C1 segment of cervical spinal cord (tissue), 14 donors: ENCODE data around the gene OTOF.

Experiments
- DNase-seq, 14 donors: peaks; one replicate each; lab custom pipeline; 2025; lab: John Stamatoyannopoulos, UW

The OTOF gene

DNA sequence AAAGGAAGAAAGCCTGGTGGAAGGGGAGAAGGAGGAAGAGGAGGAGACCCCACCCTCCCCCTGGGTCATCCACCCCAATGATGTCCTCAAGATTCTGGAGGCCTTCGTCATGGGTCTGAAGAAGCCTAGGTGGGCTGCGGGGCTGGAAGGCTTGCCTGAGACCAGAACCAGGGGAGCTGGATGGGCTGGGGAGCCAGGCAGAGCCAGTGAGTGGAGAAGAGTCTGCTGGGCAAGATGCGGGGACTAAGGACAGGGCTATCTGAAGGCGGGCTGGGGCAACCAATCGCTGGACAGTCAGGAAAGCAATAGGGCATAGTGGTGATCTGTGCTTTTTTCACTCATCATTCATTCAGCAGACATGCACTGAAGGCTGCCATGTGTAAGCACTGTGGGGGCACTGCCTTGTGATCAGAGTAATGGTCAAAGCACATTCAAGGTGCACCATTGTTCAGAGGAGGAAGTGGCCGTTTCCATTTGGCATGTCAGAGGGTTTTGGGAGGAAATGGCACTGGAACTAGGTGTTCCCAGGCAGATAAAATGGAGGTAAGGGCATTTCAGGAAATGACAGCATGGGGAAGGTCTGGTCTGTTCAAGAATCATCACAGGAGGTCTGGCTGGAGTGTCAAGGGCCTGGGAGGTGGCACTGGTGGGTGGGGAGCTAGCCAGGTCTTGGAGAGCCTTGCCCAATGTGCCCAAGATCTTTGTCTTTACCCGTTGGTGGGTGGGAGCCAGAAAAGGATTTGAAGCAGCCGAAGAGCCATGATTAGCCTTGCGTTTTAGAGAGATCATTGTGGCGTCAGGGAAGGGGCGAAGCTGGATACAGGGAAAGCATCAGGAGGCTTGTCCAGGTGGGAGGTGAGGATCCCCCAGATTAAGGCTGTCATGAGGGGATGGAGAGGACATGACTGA, 24.2 kb downstream of the OTOF start:
- no peak for DNase-seq

DNA sequence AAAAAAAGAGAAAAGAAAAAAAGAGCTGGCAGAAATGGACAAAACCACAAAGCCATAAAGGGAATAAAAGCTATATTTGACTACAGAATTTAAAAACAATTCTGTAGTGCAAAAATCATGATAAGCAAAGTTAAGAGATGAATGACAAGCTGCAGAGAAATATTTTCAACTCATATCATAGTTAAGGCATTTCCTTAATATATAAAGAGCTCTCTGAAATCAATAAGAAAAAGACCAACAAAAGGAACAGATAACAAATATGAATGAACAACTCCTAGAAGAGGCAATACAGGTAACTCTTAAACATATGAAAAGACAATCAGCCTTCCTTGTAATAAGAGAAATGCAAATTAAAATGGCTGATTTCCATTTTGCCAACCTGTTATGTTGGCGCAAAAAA, 26.2 kb downstream of the OTOF start:
- no peak for DNase-seq

DNA sequence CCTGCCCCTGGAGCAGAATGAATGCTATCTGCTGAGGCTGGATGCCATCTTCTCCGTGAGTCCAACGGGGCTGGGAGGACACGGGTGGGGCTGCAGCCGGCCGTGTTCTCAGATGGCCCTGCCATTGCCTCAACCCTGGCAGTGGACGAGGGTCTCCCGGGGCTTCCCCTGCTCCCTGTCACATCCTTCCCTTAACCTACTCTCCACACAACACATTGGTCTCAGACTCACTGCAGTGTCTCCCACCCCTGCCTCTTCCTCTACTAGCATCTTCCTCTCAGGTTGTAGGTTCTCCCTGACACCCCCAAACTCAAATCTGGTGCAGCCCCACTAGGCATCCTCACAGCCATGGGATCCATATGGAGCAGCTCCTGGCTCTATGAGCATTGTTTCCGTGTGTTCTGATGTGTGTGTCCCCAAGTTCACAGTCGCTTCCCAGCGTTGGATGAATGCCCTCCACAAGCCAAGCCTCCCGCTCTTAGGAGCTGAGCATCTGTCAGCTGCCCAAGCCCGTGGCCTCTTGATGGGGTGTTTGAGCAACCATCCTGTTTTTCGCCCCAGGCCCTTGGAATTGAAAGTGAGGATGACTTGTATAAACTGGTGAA, 27.8 kb downstream of the OTOF start:
- DNase-seq, result no peak

DNA sequence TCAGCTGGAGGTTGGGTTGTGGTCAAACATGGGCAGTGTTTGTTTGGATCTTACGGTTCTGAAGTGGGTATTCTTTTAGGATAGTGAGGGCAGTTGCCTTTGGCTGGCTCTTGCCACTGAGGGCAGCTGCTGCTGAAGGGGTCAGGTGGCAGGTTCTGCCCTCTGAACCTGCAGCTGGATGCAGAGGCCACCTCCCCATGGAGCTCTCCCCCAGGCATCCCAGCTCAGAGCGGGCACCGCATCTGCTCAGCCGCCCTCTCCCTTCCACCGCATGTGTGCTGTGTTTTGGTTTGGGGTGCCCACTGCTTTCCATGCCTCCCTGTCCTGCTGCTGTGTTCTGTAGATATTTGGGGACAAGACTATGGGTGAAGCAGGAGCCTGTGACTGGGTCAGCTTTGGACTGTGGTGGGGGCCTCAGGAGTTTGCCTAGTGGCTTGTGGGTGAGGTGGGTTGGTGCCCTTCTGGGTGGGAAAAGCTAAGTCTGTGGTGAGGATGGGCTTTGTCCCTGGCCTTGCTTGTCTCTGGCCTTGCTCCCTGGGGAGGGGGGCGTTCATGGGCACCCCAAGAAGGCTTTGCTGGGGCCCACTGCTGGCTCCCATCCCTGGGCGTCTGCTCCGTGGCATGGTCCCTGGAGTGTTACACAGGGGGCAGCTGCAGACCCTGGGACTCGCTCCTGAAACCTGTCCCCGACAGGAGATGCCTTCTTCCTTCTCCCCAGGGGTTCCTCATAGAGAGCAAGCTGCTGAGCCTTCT, 28.5 kb downstream of the OTOF start:
- DNase-seq, result no peak

DNA sequence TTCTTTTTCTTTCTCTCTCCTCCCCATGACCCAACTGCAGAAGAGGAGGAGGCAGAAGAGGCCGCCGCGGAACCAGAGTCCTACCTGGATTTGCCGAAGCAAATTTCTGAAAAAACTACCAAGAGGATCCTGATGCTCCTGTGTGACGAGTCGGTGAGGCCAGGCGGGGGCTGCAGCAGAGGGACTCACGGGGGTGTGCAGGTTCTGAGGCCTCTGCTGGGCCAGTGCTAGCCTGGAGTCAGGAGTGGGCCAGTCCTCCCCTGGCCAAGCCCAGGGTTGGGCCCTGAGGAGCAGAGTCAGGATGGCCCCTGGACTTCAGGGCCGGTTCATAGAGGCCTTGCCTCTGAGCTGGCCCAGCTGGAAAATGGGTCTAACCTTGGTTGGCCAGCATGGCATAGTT, 29.3 kb downstream of the OTOF start:
- no peak for DNase-seq

DNA sequence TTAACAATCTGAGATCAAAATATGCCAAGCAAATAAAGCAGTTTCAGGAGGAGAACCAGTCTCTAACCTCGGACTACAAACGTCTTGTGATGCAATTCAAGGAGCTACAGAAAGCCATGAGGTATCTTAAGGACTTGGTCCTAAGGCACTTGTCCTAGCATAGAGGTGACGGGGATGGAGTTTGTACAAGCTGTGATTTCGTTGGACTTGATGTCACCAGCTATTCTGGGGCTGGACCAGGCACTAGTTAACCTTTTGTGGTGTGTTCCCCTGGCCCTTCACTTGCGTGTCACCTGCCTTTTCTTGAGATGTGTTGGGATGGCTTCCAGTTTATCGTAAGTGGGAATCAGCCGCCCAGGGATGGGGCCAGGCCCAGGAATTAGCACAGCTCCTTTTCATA, 33.7 kb downstream of the OTOF start:
- no peak for DNase-seq

DNA sequence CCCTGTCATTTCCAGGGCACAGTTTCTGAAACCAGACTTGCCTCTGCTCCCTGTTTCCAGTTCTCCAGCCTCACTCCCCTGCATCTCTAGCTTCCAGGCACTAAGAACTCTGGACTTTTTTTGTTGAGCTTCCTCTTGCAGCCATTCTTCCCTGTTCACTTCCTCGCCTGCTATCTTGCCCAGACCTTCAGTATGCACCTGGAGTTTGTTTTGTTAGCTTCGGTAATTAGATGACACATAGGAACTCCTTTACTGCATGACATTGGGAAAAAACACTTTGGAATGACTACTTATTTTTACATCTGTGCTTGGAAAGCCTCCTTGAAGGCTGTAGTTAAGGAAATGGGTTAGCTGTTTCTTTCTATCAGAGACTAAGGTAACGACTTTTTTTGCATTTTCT, 35.2 kb downstream of the OTOF start:
- no peak for DNase-seq

DNA sequence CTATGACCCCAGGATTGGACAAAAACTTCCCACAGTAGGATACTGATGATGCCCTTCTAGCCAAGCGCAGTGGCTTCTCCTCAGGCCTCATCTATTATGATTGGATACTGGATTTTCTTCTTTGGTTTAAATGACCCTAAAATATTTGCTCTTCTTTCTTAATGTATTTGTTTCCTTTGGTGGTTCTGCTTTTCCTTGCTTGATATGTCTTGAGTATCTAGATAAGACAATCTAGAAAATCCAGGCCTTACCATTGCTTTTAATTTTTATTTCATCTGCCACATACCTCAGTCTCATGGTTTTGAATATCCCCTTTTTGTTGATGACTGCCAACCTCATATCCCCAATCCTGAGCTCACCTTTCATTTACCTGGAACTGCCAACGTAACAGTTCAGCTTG, 35.6 kb downstream of the OTOF start:
- DNase-seq, result no peak

DNA sequence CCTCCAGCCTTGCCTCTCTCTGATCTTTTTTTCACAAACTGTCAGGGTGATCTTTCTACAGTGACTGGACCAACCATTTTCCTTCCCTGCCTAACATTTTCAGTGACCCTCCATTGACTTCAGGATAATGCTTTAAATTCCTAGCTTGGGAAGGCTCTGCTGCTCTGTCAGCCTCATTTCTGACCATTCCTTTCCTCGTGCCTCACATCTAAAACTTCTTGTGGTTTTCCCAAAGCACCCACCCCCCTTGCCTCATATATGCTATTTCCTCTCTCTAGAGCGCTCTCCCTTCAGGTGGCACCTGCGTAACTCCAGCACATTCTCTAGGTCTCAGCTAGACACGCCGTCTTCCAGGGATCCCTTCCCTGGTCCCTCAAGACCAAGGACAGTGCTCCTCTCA, 39.0 kb downstream of the OTOF start:
- no peak for DNase-seq

DNA sequence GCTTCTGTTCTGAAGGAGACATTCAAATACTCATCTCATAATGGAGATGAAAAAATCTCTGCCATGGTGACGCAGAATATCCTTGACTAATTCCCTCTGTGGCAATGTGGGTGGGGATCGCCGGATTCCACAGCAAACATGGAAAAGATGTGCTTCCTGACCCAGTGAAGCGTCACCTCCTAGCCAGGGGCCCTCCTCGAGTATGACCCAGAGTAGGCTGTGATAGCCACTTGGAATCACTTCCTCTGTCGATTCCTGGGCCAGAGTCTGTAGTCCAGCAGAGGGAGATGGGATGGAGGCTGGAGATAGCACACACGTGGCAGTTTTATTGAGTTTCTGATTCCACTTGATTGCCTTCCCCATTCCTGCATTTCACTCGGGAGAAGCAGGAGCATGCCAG, 39.4 kb downstream of the OTOF start:
- DNase-seq, result no peak

DNA sequence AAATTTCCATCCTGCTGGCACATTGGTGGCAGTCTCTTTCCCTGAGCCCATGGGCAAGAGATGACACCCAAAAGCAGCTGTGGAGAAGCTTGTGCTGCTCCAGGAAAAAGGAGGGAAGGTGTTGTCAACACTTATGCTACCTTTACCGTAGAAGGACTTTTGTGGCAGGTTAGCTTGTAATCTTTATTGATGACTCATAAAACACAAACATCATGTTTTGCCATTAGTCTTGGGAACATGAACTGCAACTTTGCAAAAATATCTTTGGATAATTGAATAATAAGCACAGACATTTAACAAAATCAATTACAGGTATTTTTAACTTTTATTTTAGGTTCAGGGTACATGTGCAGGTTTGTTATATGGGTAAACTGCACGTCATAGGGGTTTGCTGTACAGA, 42.8 kb downstream of the OTOF start:
- no peak for DNase-seq

DNA sequence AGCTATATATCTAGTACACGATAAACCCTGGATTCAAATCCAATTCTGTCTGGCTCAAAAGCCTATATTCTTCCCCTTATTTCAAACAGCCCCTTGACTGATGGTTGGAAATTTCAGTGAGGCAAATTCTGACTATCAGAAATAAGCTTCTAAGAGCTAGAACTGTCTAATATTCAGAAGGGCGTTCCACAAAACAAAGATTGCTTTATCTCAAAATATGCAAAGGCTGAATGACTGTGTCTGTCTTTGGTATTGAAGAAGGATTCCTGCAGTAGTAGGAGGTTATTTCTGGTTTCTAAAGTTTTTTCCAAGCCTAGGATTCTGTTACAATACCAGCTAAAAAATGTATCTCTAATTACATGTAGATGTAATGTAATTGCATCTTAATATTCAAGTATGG, 45.1 kb downstream of the OTOF start:
- no peak for DNase-seq

DNA sequence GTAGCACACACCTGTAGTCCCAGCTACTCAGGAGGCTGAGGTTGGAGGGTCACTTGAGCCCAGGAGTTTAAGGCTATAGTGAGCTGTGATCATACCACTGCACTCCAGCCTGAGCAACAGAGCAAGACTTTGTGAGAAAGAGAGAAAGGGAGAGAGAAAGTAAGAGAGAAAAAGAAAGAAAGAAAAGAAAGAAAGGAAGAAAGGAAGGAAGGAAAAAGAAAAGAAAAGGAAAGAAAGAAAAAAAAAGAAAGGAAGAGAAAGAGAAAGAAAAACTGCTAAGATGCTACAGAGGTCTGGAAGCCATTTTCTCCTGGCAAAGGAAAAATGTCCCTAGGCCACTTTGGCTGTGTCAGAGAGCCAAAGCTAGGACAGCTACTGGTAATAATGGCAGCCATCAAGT, 45.6 kb downstream of the OTOF start:
- no peak for DNase-seq

DNA sequence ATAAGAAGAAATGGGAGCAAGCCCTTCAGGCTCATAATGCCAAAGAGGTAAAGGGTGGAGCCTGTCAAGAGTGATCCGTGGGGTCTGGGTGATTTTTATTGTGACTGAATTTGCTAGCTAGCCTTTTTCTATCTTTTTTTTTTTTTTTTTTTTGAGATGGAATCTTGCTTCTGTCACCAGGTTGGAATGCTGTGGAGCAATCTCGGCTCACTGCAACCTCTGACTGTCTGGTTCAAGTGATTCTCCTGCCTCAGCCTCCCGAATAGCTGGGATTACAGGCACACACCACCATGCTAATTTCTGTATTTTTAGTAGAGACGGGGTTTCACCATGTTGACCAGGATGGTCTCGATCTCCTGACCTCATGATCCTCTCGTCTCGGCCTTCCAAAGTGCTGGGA, 47.1 kb downstream of the OTOF start:
- DNase-seq, result no peak

DNA sequence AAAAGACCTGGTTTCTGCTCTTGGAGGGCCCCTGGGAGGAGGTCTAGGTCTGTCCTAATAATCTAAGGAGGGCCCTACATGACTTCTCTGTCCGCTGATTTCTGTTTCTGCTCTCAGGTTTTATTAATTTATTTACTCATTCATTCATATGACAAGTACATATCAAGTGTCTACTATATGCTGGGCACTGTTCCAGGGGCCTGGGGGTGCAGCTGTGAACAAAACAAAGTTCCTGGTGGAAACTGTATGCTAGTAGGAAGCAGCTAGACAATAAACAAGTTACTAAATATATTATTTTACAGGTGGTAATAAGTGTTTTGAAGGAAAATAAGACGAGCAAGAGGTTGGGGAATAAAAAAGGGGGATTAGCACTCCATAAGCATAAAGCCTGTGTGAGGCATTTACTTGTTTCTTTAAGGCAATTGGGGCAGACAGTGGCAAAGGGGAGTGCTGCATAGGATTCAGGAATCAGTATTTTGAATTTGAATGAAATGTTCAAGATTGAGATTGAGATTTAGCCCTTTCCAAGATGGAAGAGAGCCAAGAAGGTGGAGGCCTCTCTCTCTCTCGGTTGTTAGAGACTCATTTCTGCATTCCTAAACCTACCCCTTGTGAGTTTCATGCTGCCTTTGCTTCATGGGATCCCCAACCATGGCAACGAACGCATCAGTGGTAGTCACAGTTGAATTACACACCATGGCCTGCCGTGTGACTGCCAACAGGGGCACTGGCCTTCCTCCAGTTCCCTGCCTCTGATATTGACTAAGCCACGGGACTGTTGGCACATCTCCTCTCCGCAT, 47.9 kb downstream of the OTOF start:
- peak in 5 of 14 donors; percentile 5 to 30 (median 10) for DNase-seq

DNA sequence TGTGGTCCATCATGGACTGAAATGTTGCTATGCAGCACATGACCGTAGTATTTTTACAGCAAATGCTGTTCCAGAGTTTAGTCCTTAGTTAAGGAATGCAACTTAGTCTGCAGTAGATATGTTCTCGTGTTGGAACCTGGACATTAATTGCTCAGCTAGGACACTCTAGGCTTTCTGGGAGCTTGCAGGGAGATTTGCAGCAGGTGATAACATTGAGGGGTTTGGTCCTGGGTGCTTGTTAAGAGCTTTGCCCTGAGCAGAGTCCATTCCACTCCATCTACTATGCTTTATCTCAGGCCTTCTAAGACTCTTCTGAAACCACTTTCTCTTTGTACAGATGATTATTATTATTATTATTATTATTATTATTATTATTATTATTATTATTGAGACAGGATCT, 49.1 kb downstream of the OTOF start:
- DNase-seq, result no peak

DNA sequence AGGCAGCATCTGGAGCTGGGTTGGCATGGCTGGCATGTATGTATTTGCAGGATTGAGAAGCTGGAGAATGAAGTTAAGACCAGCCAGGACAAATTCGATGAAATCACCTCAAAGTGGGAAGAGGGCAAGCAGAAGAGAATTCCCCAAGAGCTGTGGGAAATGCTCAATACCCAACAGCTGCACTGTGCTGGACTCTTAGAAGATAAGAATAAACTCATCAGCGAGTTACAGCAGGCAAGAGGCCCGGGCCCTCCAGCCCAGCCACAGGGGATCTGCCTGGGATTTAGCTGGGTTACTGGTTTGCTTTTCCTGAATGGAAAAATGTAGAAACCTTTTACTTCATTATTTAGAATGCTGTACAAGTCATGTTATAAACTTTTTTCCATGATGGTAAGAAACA, 53.7 kb downstream of the OTOF start:
- DNase-seq, result no peak

DNA sequence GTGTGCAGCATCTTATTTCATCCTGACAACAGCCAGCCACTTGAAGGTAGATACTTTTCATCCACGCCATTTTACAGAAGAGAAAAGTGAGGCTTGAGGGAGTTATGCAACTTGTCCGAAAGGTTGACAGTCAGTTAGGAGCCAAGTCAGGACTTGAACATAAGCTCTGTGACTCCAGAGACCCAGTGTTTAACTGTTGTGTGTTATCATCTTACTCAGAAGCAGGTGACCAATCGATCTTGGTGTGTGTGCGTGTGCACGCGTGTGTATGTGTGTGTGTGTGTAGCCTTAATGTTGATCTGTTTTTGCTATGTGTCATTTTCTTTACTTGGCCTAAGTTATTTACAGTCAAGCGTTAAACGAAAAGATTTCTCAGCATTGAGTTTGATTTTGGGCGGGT, 54.2 kb downstream of the OTOF start:
- DNase-seq, result no peak

DNA sequence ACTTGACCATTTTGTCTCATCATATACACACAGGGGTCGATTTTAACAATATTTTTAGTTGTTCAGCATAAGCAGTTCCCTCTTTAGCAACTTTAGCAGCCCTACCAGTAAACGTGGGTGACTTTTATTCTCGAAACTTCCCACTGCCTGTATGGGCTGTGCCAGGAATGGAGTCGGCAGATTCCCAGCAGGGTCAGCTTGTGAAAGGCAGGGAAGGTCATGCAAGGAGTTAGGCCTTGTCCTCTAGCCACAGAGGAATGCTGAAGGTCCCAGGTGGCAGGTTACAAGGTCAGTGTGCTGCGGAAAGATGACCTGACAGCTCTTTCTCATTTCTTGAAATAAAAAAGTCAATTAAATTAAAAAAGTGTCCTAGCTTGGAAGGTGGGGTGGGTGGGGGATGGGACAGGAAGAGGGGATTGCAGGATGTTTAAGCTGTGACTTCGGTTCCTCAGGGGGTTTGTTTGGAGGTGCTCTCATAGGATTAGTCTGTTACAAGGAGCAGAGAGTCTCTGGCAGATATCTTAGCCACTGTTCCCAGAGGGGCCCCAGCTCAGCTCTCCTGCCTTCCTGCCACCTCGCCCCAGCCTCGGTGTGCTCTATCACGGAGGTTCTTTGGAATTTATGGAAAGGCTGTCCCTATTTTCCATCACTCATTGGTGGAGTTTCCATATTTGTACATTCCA, 54.8 kb downstream of the OTOF start:
- no peak for DNase-seq

DNA sequence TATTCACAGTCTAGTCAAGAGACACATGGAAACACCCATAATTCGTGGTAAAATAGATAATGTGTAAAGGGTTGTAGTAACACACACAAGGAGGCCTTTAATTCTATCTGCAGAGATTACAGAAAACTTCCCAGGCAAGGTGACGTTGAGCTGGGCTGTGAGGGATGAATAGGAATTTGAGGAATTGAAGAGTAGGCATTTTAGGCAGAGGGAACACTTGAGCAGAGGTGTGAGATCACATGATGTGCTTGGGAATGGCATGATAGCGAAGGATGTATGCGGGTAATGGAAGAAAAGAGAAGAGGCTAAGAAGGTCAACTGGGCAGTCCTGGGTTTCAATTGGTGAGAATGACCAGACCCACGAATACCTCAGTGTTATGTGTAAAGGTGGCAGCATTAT, 56.0 kb downstream of the OTOF start:
- DNase-seq, result no peak

DNA sequence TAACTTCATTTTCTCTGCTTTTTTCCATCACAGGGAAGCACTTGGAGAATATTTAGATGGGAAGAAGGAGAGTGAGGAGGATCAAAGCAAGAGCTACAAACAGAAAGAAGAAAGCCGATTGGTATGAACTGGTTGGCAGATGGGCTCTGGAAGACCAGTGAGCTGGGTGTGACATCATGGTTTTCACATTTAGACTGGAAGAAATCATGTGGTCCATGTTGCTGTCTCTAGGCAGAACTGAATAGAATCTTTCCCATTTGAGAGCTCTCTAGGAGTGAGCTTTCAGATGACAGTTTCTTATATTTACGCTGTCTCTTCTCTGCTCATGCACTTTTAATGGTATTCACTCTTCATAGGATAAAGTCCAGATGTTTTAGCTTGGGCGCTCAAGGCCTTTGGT, 63.6 kb downstream of the OTOF start:
- no peak for DNase-seq
